Stimulated activated CD8-positive, alpha-beta memory T cell treated with anti-CD3 and anti-CD28 coated beads, Interleukin-12 subunit alpha, Interleukin-12 subunit beta, amount 100 ng/mL, for 4 hours (primary cell): ENCODE measurements around the gene MYO18A.
"Not testable (repeated sequence)": the region's sequence is repeated elsewhere in the genome, so short reads cannot be mapped to it uniquely, and the experiment has no call there.

Experiments used
- DNase-seq: peaks from one replicate; pipeline ENCODE4 v3.0.0-alpha.2; 2020; ENCODE audit warnings: low read depth

Gene MYO18A

GRCh38 chr17:29196769-29197515 lies 16.7 kb upstream of the MYO18A start:
- DNase-seq = no peak

- no peak for DNase-seq
These were observed 15.4 kb upstream of the MYO18A start for GRCh38 chr17:29195465-29196081.

GRCh38 chr17:29194669-29195068 lies 14.5 kb upstream of the MYO18A start:
- no peak for DNase-seq

GRCh38 chr17:29193146-29193545 lies 12.9 kb upstream of the MYO18A start:
- no peak for DNase-seq

GRCh38 chr17:29190592-29191207 lies 10.5 kb upstream of the MYO18A start:
- DNase-seq = no peak

- no peak for DNase-seq
These were observed 9.8 kb upstream of the MYO18A start for GRCh38 chr17:29190039-29190438.

- no peak for DNase-seq
These were observed 9.2 kb upstream of the MYO18A start for GRCh38 chr17:29189355-29189754.

GRCh38 chr17:29181226-29181625 lies 1.0 kb upstream of the MYO18A start:
- DNase-seq = no peak

- no peak for DNase-seq
These were observed 576 bp upstream of the MYO18A start for GRCh38 chr17:29180788-29181160.

- no peak for DNase-seq
These were observed 765 bp downstream of the MYO18A start for GRCh38 chr17:29179232-29180033.

- no peak for DNase-seq
These were observed 1.4 kb downstream of the MYO18A start for GRCh38 chr17:29178750-29179231.

GRCh38 chr17:29177871-29178749 lies 2.1 kb downstream of the MYO18A start:
- DNase-seq = no peak

- no peak for DNase-seq
These were observed 2.7 kb downstream of the MYO18A start for GRCh38 chr17:29177541-29177870.

GRCh38 chr17:29176558-29177351 lies 3.4 kb downstream of the MYO18A start:
- DNase-seq = peak; percentile 26

- DNase-seq = no peak
These were observed 4.8 kb downstream of the MYO18A start for GRCh38 chr17:29175349-29175748.

- DNase-seq = no peak
These were observed 7.6 kb downstream of the MYO18A start for GRCh38 chr17:29172589-29172988.

- DNase-seq = no peak
These were observed 9.5 kb downstream of the MYO18A start for GRCh38 chr17:29170682-29171081.

GRCh38 chr17:29169806-29170591 lies 10.2 kb downstream of the MYO18A start:
- DNase-seq = no peak

- DNase-seq = not testable (repeated sequence)
These were observed 11.5 kb downstream of the MYO18A start for GRCh38 chr17:29168759-29169126.
